ENCODE data around the gene MAP7D3. TPM values are rescaled to one million over a fixed set of nuclear protein-coding genes. Genes with fewer than 3 reads are reported as not detected.

MAP7D3 gene
- total and polyA plus RNA-seq, 3 donors from 2014 or later, result 14.7 to 44.0 (median 38.2) TPM

DNA sequence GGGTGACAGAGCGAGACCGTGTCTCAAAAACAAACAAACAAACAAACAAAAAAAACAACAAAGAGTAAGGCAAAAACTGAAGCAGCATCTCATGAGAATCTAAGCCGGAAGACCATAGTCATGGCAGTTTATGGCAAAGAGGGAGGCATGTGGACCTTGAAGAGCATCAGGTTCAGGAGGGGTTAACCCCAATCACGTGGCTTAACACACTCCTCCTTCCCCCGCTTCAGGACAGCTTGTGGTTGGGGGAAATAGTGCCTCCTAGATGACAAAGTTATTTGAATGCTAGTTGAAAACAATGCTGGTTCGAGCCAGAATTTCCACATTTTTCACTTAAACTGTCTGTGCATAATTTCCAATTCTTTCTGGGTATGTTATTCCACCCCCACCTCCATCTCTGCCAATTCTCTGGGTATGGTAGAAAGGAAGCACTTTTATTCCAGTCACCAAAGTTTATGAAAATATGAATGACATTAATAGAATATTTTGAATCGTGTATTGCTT lies 11.7 kb upstream of the MAP7D3 start:
- DNase-seq, result no peak
- no peaks in the 10 kb centered on the region for H3K9me3 ChIP-seq
- 72 to 73% methylated on average over 7 of the region's 7 CpGs for WGBS, 2 donors
- no peak for TF ChIP-seq CTCF (IDR thresholded peaks at IDR 0.05)
- no peak for TF ChIP-seq POLR2A (IDR thresholded peaks at IDR 0.05)
- no peaks in the 10 kb centered on the region for H3K27me3 ChIP-seq
- intact Hi-C loops (cut with DNase I; ENCODE audit: low total_unique reads), result no loop called here
- H3K4me1 ChIP-seq, result no peaks in the 10 kb centered on the region
- H3K4me3 ChIP-seq, result no peak overlapping the region
- no peak overlapping the region for H3K27ac ChIP-seq
- H3K36me3 ChIP-seq (ENCODE audit: low read depth, missing control alignments), result no peaks in the 10 kb centered on the region

DNA sequence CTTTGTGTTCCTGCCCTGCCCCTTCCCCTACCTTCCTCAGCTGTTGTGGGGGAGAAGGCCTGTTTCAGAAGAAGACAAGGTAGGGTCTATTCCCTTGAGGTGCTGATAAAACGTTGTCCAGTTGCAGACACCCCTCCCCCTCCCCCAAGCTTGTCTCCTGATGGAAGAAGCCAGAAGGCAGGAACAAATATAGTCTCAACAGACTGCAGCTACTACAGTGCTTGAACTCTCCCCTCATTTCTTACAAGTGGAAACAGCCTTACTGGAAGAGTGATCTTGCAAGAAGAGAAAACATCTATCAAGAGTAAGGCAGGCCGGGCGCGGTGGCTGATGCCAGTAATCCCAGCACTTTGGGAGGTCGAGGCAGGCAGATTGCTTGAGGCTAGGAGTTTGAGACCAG lies 11.0 kb upstream of the MAP7D3 start:
- H3K9me3 ChIP-seq, result no peaks in the 10 kb centered on the region
- intact Hi-C loops (cut with DNase I; ENCODE audit: low total_unique reads), result no loop called here
- TF ChIP-seq POLR2A (IDR thresholded peaks at IDR 0.05) (no peak), CTCF (IDR thresholded peaks at IDR 0.05) (no peak)
- no peak for DNase-seq
- no peaks in the 10 kb centered on the region for H3K36me3 ChIP-seq (ENCODE audit: low read depth, missing control alignments)
- 64 to 82% methylated on average over 4 to 5 of the region's 5 CpGs for WGBS, 2 donors
- H3K4me1 ChIP-seq, result no peaks in the 10 kb centered on the region
- H3K27me3 ChIP-seq, result no peaks in the 10 kb centered on the region
- H3K4me3 ChIP-seq, result no peak overlapping the region
- no peak overlapping the region for H3K27ac ChIP-seq

- H3K27me3 ChIP-seq, result no peaks in the 10 kb centered on the region
- intact Hi-C loops (cut with DNase I; ENCODE audit: low total_unique reads), result no loop called here
- WGBS, 2 donors, result 88 to 94% methylated on average over 6 to 7 of the region's 7 CpGs
- no peaks in the 10 kb centered on the region for H3K4me1 ChIP-seq
- no peaks in the 10 kb centered on the region for H3K36me3 ChIP-seq (ENCODE audit: low read depth, missing control alignments)
- no peak overlapping the region for H3K27ac ChIP-seq
- DNase-seq, result no peak
- no peaks in the 10 kb centered on the region for H3K9me3 ChIP-seq
- H3K4me3 ChIP-seq, result no peak overlapping the region
- TF ChIP-seq CTCF (IDR thresholded peaks at IDR 0.05) (no peak), POLR2A (IDR thresholded peaks at IDR 0.05) (no peak)
Measured at GRCh38 chrX:136261321-136261720, 10.1 kb upstream of the MAP7D3 start.

DNA sequence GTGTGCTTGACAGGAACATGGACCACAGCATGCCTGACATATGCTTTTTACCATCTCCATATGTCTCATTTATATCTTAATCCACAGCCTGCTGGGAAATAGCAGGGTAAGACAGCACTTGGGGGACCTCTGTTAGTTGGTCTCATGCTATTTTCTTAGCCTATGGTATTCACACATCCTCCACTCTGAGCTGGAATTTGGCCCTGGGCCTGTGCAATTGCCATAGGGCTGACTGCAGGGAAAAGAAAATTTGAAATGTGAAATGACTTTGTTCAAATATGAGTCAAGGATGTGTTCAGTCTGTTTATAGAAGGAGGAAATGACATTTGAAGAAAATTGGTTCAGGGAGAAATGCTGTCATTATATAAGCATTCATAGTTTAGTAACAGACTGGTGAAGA lies 9.6 kb upstream of the MAP7D3 start:
- Histone ChIP-seq H3K27me3 (no peaks in the 10 kb centered on the region), H3K27ac (no peak overlapping the region), H3K4me1 (no peaks in the 10 kb centered on the region), H3K9me3 (no peaks in the 10 kb centered on the region), H3K4me3 (no peak overlapping the region), H3K36me3 (ENCODE audit: low read depth, missing control alignments) (no peaks in the 10 kb centered on the region)
- no peak for TF ChIP-seq POLR2A (IDR thresholded peaks at IDR 0.05)
- TF ChIP-seq CTCF (IDR thresholded peaks at IDR 0.05), result no peak
- intact Hi-C loops (cut with DNase I; ENCODE audit: low total_unique reads), result no loop called here
- DNase-seq, result no peak

- Histone ChIP-seq H3K4me1 (no peaks in the 10 kb centered on the region), H3K27ac (no peak overlapping the region), H3K27me3 (no peaks in the 10 kb centered on the region), H3K9me3 (no peaks in the 10 kb centered on the region), H3K4me3 (no peak overlapping the region), H3K36me3 (ENCODE audit: low read depth, missing control alignments) (no peaks in the 10 kb centered on the region)
- 18 to 23% methylated on average over 4 of the region's 4 CpGs for WGBS, 2 donors
- intact Hi-C loops (cut with DNase I; ENCODE audit: low total_unique reads), result no loop called here
- no peak for TF ChIP-seq CTCF (IDR thresholded peaks at IDR 0.05)
- no peak for TF ChIP-seq POLR2A (IDR thresholded peaks at IDR 0.05)
- peak; percentile 14 for DNase-seq
Measured at GRCh38 chrX:136259543-136259942, 8.3 kb upstream of the MAP7D3 start.
